Measurements from ENCODE around the gene ISCU. TPM values are rescaled to one million over a fixed set of nuclear protein-coding genes. Genes with fewer than 3 reads are reported as not detected.

The ISCU gene
- total and polyA plus RNA-seq, 8 donors = 78.0 to 147 (median 84.6) TPM

- ATAC-seq = no peak
- Histone ChIP-seq H3K9me3 (no peaks in the 10 kb centered on the region), H3K27ac (no peak overlapping the region), H3K36me3 (peaks cover 0 to 71% of the 10 kb centered on the region in 2 donors), H3K4me1 (peaks cover 4 to 15% of the 10 kb centered on the region in 2 donors), H3K4me3 (no peak overlapping the region), H3K27me3 (no peaks in the 10 kb centered on the region)
- TF ChIP-seq CTCF (IDR thresholded peaks at IDR 0.05) = no peak
- intact Hi-C loops (cut with DNase I) = no loop called here
- no peak for DNase-seq
Observed at GRCh38 chr12:108518716-108519496, 43.5 kb upstream of the ISCU start.

GRCh38 chr12:108519558-108519957 is 42.8 kb upstream of the ISCU start:
- intact Hi-C loops (cut with DNase I) = no loop called here
- DNase-seq (no peak), ATAC-seq (no peak)
- no peak overlapping the region for H3K27ac ChIP-seq
- peaks cover 0 to 77% of the 10 kb centered on the region in 2 donors for H3K36me3 ChIP-seq
- TF ChIP-seq CTCF (IDR thresholded peaks at IDR 0.05) = no peak
- H3K9me3 ChIP-seq = no peaks in the 10 kb centered on the region
- H3K4me1 ChIP-seq = peaks cover 4 to 12% of the 10 kb centered on the region in 2 donors
- no peaks in the 10 kb centered on the region for H3K27me3 ChIP-seq
- H3K4me3 ChIP-seq = no peak overlapping the region

GRCh38 chr12:108523365-108523764 is 39.0 kb upstream of the ISCU start:
- no peak for TF ChIP-seq CTCF (IDR thresholded peaks at IDR 0.05)
- H3K36me3 ChIP-seq = peaks cover 8 to 100% of the 10 kb centered on the region in 2 donors
- no peaks in the 10 kb centered on the region for H3K9me3 ChIP-seq
- intact Hi-C loops (cut with DNase I) = no loop called here
- H3K4me3 ChIP-seq = no peak overlapping the region
- no peaks in the 10 kb centered on the region for H3K4me1 ChIP-seq
- H3K27ac ChIP-seq = no peak overlapping the region
- no peak for ATAC-seq
- no peak for DNase-seq
- H3K27me3 ChIP-seq = no peaks in the 10 kb centered on the region

- ATAC-seq (no peak), DNase-seq (no peak)
- H3K36me3 ChIP-seq = peaks cover 8 to 100% of the 10 kb centered on the region in 2 donors
- H3K4me1 ChIP-seq = no peaks in the 10 kb centered on the region
- H3K27ac ChIP-seq = no peak overlapping the region
- TF ChIP-seq CTCF (IDR thresholded peaks at IDR 0.05) = no peak
- H3K9me3 ChIP-seq = no peaks in the 10 kb centered on the region
- intact Hi-C loops (cut with DNase I) = no loop called here
- H3K4me3 ChIP-seq = no peak overlapping the region
- no peaks in the 10 kb centered on the region for H3K27me3 ChIP-seq
Observed at GRCh38 chr12:108525681-108526080, 36.7 kb upstream of the ISCU start.

- Histone ChIP-seq H3K4me1 (no peaks in the 10 kb centered on the region), H3K4me3 (no peak overlapping the region), H3K9me3 (no peaks in the 10 kb centered on the region), H3K27me3 (no peaks in the 10 kb centered on the region), H3K27ac (no peak overlapping the region), H3K36me3 (peaks cover 8 to 100% of the 10 kb centered on the region in 2 donors)
- intact Hi-C loops (cut with DNase I) = no loop called here
- TF ChIP-seq CTCF (IDR thresholded peaks at IDR 0.05) = no peak
- DNase-seq = no peak
- no peak for ATAC-seq
Observed at GRCh38 chr12:108526482-108527165, 35.8 kb upstream of the ISCU start.

Measured in left lung (tissue), 10 donors.